IPS-NIHi7 (cell line): ENCODE data around the gene C1S.
"Not testable (repeated sequence)": the region's sequence is repeated elsewhere in the genome, so short reads cannot be mapped to it uniquely, and the experiment has no call there.

Source experiments
- DNase-seq: peaks from one replicate; pipeline ENCODE4 v3.0.0; 2012; ENCODE audit warnings: mixed read lengths; ENCODE audit errors: extremely low spot score

C1S gene

GRCh38 chr12:7046383-7047105 lies 14.0 kb upstream of the C1S start:
- DNase-seq = no peak

GRCh38 chr12:7047306-7047705 lies 13.2 kb upstream of the C1S start:
- no peak for DNase-seq

GRCh38 chr12:7049445-7049951 lies 11.0 kb upstream of the C1S start:
- DNase-seq = not testable (repeated sequence)

GRCh38 chr12:7049973-7050372 lies 10.5 kb upstream of the C1S start:
- not testable (repeated sequence) for DNase-seq

GRCh38 chr12:7054925-7055324 lies 5.6 kb upstream of the C1S start:
- DNase-seq = no peak

- not testable (repeated sequence) for DNase-seq
These were observed 4.8 kb upstream of the C1S start for GRCh38 chr12:7055736-7056135.

GRCh38 chr12:7058163-7058845 lies 2.2 kb upstream of the C1S start:
- DNase-seq = no peak

GRCh38 chr12:7058850-7059395 lies 1.6 kb upstream of the C1S start:
- DNase-seq = no peak

GRCh38 chr12:7059780-7060179 lies 738 bp upstream of the C1S start:
- DNase-seq = no peak

- DNase-seq = no peak
These were observed 620 bp downstream of the C1S start for GRCh38 chr12:7061138-7061537.

- DNase-seq = no peak
These were observed 1.1 kb downstream of the C1S start for GRCh38 chr12:7061596-7061995.

- DNase-seq = no peak
These were observed 4.0 kb downstream of the C1S start for GRCh38 chr12:7064516-7064915.

- no peak for DNase-seq
These were observed 4.6 kb downstream of the C1S start for GRCh38 chr12:7065073-7065623.

GRCh38 chr12:7066596-7066995 lies 6.1 kb downstream of the C1S start:
- DNase-seq = no peak

- no peak for DNase-seq
These were observed 6.6 kb downstream of the C1S start for GRCh38 chr12:7067096-7067495.

GRCh38 chr12:7068240-7068993 lies 7.9 kb downstream of the C1S start:
- DNase-seq = no peak

GRCh38 chr12:7068994-7069346 lies 8.5 kb downstream of the C1S start:
- DNase-seq = no peak

GRCh38 chr12:7069386-7069785 lies 8.9 kb downstream of the C1S start:
- DNase-seq = no peak

- no peak for DNase-seq
These were observed 11.5 kb downstream of the C1S start for GRCh38 chr12:7072035-7072434.

- no peak for DNase-seq
These were observed 12.0 kb downstream of the C1S start for GRCh38 chr12:7072554-7072953.

GRCh38 chr12:7073946-7074345 lies 13.4 kb downstream of the C1S start:
- DNase-seq = no peak

GRCh38 chr12:7075518-7075917 lies 15.0 kb downstream of the C1S start:
- DNase-seq = no peak
